H1 (cell line): ENCODE measurements around the gene TBCB. TPM values are rescaled to one million over a fixed set of nuclear protein-coding genes. Genes with fewer than 3 reads are reported as not detected.
A peak's percentile ranks its signal among the peaks of the same experiment; 100 is the strongest.

Source experiments
- CTCF ChIA-PET: fragments of 300-600 bp; sonication (Branson Sonifier 250); formaldehyde crosslinking; loops from one replicate; lab custom pipeline; 2021; ENCODE audit not compliant: partially characterized antibody; lab: Charles Lee
- POLR2A ChIA-PET: fragments of 300-600 bp; sonication (Branson Sonifier 250); formaldehyde crosslinking; loops from one replicate; lab custom pipeline; 2021; ENCODE audit warnings: inconsistent platforms; ENCODE audit not compliant: partially characterized antibody; lab: Charles Lee
- DNase-seq, 2 experiments: peaks; one replicate each; pipeline versions ENCODE4 v3.0.0 to v3.0.0-alpha.2; 2010 to 2022; ENCODE audit warnings: low spot score in 2 of 2, low read depth in 1 of 2, mixed read lengths in 1 of 2
- FAIRE-seq: peaks from 2 replicates; lab custom pipeline; 2011; peaks lifted over from hg19 to GRCh38; lab: Jason Lieb, UNC
- H2AFZ ChIP-seq: 2 replicates; pipeline ENCODE4 v1.8.1; 2012; ENCODE audit warnings: low read length, inconsistent platforms
- H2AK5ac ChIP-seq: 2 replicates; pipeline ENCODE4 v1.6.1; 2013; ENCODE audit warnings: low read depth, low read length
- H2BK120ac ChIP-seq: replicated peaks from 2 replicates; pipeline ENCODE3; 2013; ENCODE audit warnings: low read depth, low read length, inconsistent platforms
- H2BK12ac ChIP-seq: 2 replicates; pipeline ENCODE4 v1.6.1; 2013; ENCODE audit warnings: low read depth, low read length
- H2BK15ac ChIP-seq: 2 replicates; pipeline ENCODE4 v1.6.1; 2013; ENCODE audit warnings: low read length
- H2BK20ac ChIP-seq: 2 replicates; pipeline ENCODE4 v1.6.1; 2013; ENCODE audit warnings: low read length
- H2BK5ac ChIP-seq: 2 replicates; pipeline ENCODE4 v1.6.1; 2013; ENCODE audit warnings: low read depth, low read length
- H3K14ac ChIP-seq: 2 replicates; pipeline ENCODE4 v1.6.1; 2013; ENCODE audit warnings: inconsistent platforms; ENCODE audit not compliant: insufficient read length
- H3K18ac ChIP-seq: 2 replicates; pipeline ENCODE4 v1.6.1; 2013; ENCODE audit warnings: low read length; ENCODE audit errors: extremely low read depth
- H3K23ac ChIP-seq: 2 replicates; pipeline ENCODE4 v1.6.1; 2013; ENCODE audit warnings: inconsistent platforms; ENCODE audit not compliant: insufficient read length
- H3K23me2 ChIP-seq: 2 replicates; pipeline ENCODE4 v1.6.1; 2013; ENCODE audit warnings: low read depth, low read length
- H3K27ac ChIP-seq: 2 replicates; pipeline ENCODE4 v1.6.1; 2011; ENCODE audit warnings: low read depth, low read length, inconsistent platforms
- H3K27me3 ChIP-seq, 4 experiments: replicated peaks in 1 of 4; 1 replicate in 1 of 4; 2 replicates in 3 of 4; pipeline versions ENCODE4 v1.6.1 to v1.8.1; 2011 to 2013; ENCODE audit warnings: low read length in 3 of 4, mild to moderate bottlenecking in 3 of 4, inconsistent platforms in 2 of 4, mixed read lengths in 2 of 4, moderate library complexity in 1 of 4; ENCODE audit not compliant: control insufficient read depth in 3 of 4, insufficient read depth in 3 of 4; ENCODE audit errors: extremely low read depth in 1 of 4
- H3K36me3 ChIP-seq, 4 experiments: 2 replicates each; pipeline versions ENCODE4 v1.6.1 to v1.8.1; 2011 to 2013; ENCODE audit warnings: mild to moderate bottlenecking in 4 of 4, low read length in 3 of 4, moderate library complexity in 2 of 4, control low read depth in 1 of 4, inconsistent platforms in 1 of 4; ENCODE audit not compliant: insufficient read depth in 4 of 4, control insufficient read depth in 2 of 4
- H3K4ac ChIP-seq: replicated peaks from 2 replicates; pipeline ENCODE3; 2013; ENCODE audit warnings: low read length, low read depth, mixed read lengths, inconsistent platforms; ENCODE audit not compliant: insufficient read length
- H3K4me1 ChIP-seq, 4 experiments: replicated peaks in 1 of 4; 1 replicate in 1 of 4; 2 replicates in 3 of 4; pipeline versions ENCODE4 v1.6.1 to v1.8.1; 2011 to 2013; ENCODE audit warnings: low read length in 3 of 4, inconsistent platforms in 2 of 4, mixed read lengths in 1 of 4; ENCODE audit not compliant: insufficient read depth in 4 of 4, control insufficient read depth in 3 of 4
- H3K4me2 ChIP-seq, 2 experiments: 2 replicates each; pipeline versions ENCODE4 v1.6.1 to v1.8.1; 2011 to 2013; ENCODE audit warnings: low read depth in 2 of 2, low read length in 2 of 2, control low read depth in 1 of 2, inconsistent platforms in 1 of 2, mild to moderate bottlenecking in 1 of 2; ENCODE audit not compliant: insufficient read depth in 1 of 2
- H3K4me3 ChIP-seq, 4 experiments: fragments of 200-600, 300-600 bp in 1 of 4; sonication (generic), shearing (Covaris generic), sonication (Bioruptor Twin) in 1 of 4; 2 replicates each; pipeline versions ENCODE4 v1.5.1 to v1.8.1; 2011 to 2016; ENCODE audit warnings: low read length in 4 of 4, low read depth in 3 of 4, control low read depth in 2 of 4, inconsistent platforms in 2 of 4, mild to moderate bottlenecking in 2 of 4, mixed read lengths in 1 of 4, moderate library complexity in 1 of 4; ENCODE audit not compliant: insufficient read depth in 2 of 4; ENCODE audit errors: extremely low read depth in 1 of 4
- H3K56ac ChIP-seq: replicated peaks from 2 replicates; pipeline ENCODE3; 2013; ENCODE audit warnings: low read depth, mild to moderate bottlenecking, mixed read lengths, low read length, inconsistent platforms; ENCODE audit not compliant: insufficient read length
- H3K79me1 ChIP-seq: 2 replicates; pipeline ENCODE4 v1.6.1; 2013; ENCODE audit warnings: low read depth, low read length, control low read depth
- H3K79me2 ChIP-seq, 2 experiments: 2 replicates each; pipeline versions ENCODE4 v1.6.1 to v1.8.1; 2012 to 2013; ENCODE audit warnings: low read length in 2 of 2, mild to moderate bottlenecking in 2 of 2, inconsistent platforms in 1 of 2; ENCODE audit not compliant: insufficient read depth in 2 of 2, control insufficient read depth in 1 of 2
- H3K9ac ChIP-seq, 4 experiments: replicated peaks in 1 of 4; 1 replicate in 1 of 4; 2 replicates in 3 of 4; pipeline versions ENCODE4 v1.6.1 to v1.8.1; 2011 to 2013; ENCODE audit warnings: low read depth in 3 of 4, low read length in 3 of 4, control low read depth in 2 of 4, mild to moderate bottlenecking in 2 of 4, moderate library complexity in 2 of 4, inconsistent platforms in 1 of 4; ENCODE audit errors: extremely low read depth in 1 of 4
- H3K9me3 ChIP-seq, 2 experiments: 2 replicates each; pipeline versions ENCODE4 v1.6.1 to v1.8.1; 2012 to 2013; ENCODE audit warnings: mild to moderate bottlenecking in 2 of 2, moderate library complexity in 2 of 2, control low read depth in 1 of 2, inconsistent platforms in 1 of 2, low read depth in 1 of 2, low read length in 1 of 2, mixed read lengths in 1 of 2; ENCODE audit not compliant: insufficient read depth in 2 of 2
- H4K20me1 ChIP-seq, 2 experiments: replicated peaks in 1 of 2; 2 replicates each; pipeline versions ENCODE3 to v1.8.1; 2011 to 2013; ENCODE audit warnings: inconsistent platforms in 2 of 2, low read length in 2 of 2, mild to moderate bottlenecking in 1 of 2; ENCODE audit not compliant: insufficient read depth in 2 of 2, control insufficient read depth in 1 of 2
- H4K5ac ChIP-seq: 2 replicates; pipeline ENCODE4 v1.6.1; 2013; ENCODE audit warnings: low read length, low read depth, mixed read lengths, inconsistent platforms; ENCODE audit not compliant: insufficient read length
- H4K8ac ChIP-seq: 2 replicates; pipeline ENCODE4 v1.8.0; 2013; ENCODE audit warnings: mild to moderate bottlenecking, moderate library complexity, low read length, inconsistent platforms; ENCODE audit not compliant: insufficient read depth; ENCODE audit errors: extremely low read depth
- H4K91ac ChIP-seq: replicated peaks from 2 replicates; pipeline ENCODE3; 2013; ENCODE audit warnings: low read length, mixed read lengths, inconsistent platforms; ENCODE audit not compliant: insufficient read length
- WGBS, 2 experiments: shearing (Covaris generic) in 1 of 2; methylation state at CpG; one replicate each; pipeline versions ENCODE4 v1.1.6 to v1.1.7; 2013 to 2015; ENCODE audit warnings: low lambda C conversion rate in 2 of 2, mixed read lengths in 2 of 2, inconsistent platforms in 1 of 2, low coverage in 1 of 2, missing lambda C conversion rate in 1 of 2; ENCODE audit not compliant: insufficient replicate concordance in 2 of 2, insufficient coverage in 1 of 2, insufficient read length in 1 of 2; ENCODE audit errors: extremely low coverage in 1 of 2, missing lambda C conversion rate in 1 of 2; 5-methylcytosine and 5-hydroxymethylcytosine counted together
- polyA plus RNA-seq, 7 experiments: library from polyadenylated mRNA; depleted of rRNA in 3 of 7; stranded (reverse) in 5 of 7; unstranded in 2 of 7; fragments of >200 nt in 5 of 7; fragments of 200-250 nt in 2 of 7; gene quantifications; 1 replicate in 5 of 7; 2 replicates in 1 of 7; 4 replicates in 1 of 7; pipeline versions ENCODE4 v1.2.1 to v1.2.3, GENCODE V29; 2011 to 2013; ENCODE audit warnings: missing spikeins in 2 of 7, mixed read lengths in 2 of 7
- total RNA-seq: library from RNA; stranded (reverse); fragmentation: NEBNext Ultra II Directional; extraction: Animal tissue kit (Norgen Biotek cat#: 25700); gene quantifications from 2 replicates; pipeline ENCODE4 v1.2.1, GENCODE V29; 2021

Gene TBCB
- total and polyA plus RNA-seq, 2 of the 8 experiments (the other 6 are each of a cell fraction or from before 2014, with no cell fraction given) = 153 to 286 TPM

DNA sequence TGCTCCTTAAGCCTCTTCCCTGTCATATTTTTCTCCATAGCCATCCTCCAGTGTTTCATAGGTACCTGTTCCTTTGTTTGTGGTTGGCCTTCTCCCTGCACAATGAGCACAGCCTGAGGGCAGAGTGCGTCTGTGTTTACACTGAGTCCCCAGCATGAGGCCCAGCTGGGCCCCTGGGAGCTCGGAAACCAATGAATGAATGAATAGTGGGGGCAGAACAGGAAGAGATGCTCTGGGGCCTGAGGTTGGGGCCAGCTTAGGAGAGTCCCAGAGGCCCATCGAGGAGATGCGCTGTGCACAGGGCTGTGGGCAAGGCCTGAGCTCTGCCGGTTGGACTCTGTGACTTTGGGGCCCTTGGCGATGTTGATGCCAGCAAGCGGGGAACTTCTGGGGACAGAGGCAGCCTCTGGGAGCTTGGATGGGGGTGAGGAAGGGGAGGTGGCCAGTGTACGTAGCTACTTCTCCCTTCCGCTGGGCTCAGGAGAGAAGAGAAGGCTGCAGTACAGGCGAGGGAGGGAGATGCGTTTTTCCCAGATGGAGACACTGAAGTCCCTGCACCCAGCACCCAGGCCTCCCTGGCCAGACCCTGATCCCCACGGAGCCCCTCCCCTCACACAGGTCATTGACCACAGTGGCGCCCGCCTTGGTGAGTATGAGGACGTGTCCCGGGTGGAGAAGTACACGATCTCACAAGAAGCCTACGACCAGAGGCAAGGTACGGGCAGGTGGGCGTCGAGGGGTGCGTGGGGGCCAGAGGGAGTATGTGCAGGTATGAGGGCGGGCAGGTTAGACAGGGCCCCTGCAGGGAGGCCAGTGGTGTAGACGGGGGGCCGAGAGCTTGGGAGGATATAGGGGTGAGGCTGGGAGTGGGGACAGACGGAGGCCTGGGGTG, 5.1 kb downstream of the TBCB start:
- Histone ChIP-seq H3K4me2 (no peak overlapping the region), H2AFZ (no peak overlapping the region), H3K4me1 (peaks cover 0 to 12% (median 4%) of the 10 kb centered on the region in 4 experiments; a peak in 6 of 7 replicates), H3K4me3 (no peak overlapping the region; a peak in 1 of 8 replicates), H3K18ac (no peak overlapping the region), H2BK12ac (no peak overlapping the region), H2BK20ac (no peak overlapping the region), H2BK120ac (no peak overlapping the region), H2BK5ac (0 out of 2 replicates have a peak overlapping the region, but pooled peaks have one; percentile 35), H3K23ac (no peak overlapping the region), H3K4ac (no peak overlapping the region), H3K36me3 (peaks cover 8 to 28% (median 20%) of the 10 kb centered on the region in 4 experiments; a peak in 7 of 8 replicates), H4K20me1 (peaks cover 3 to 7% of the 10 kb centered on the region in 2 experiments), H3K79me1 (peaks cover 11% of the 10 kb centered on the region; the same call in 1 of the 2 replicates), H3K79me2 (peaks cover 0 to 9% of the 10 kb centered on the region in 2 experiments; a peak in 1 of 4 replicates), H4K91ac (no peak overlapping the region), H3K9ac (peak overlapping the region in 1 of 4 experiments; percentile 8; a peak in 1 of 7 replicates), H3K9me3 (no peaks in the 10 kb centered on the region), H4K8ac (peak overlapping the region; percentile 11; the same call in 1 of the 2 replicates), H2BK15ac (no peak overlapping the region), H3K56ac (no peak overlapping the region), H2AK5ac (no peak overlapping the region), H3K14ac (no peak overlapping the region), H3K23me2 (no peaks in the 10 kb centered on the region; the same call in 1 of the 2 replicates), H3K27me3 (no peaks in the 10 kb centered on the region), H4K5ac (no peak overlapping the region), H3K27ac (no peak overlapping the region)
- FAIRE-seq = no peak
- WGBS, 2 experiments = 90% methylated on average over 25 of the region's 26 CpGs; no CpG with 5 or more reads in 1 of the 2 experiments
- ChIA-PET POLR2A (interaction anchor here (1.0 to 1.5 kb wide), 2 partner anchors 9 to 10 kb away, joined by 3 to 4 read pairs; partner anchors contain the start of gene OVOL3), CTCF (interaction anchor here (0.7 to 1.9 kb wide), 4 partner anchors 8 to 60 kb away, joined by 3 to 6 read pairs (median 4); no protein-coding TSS in a partner anchor)
- no peak for DNase-seq
